WTC11 (cell line): ENCODE measurements around the gene LENG1.

Source experiments
- ATF3 ChIP-seq: sonication (generic); formaldehyde crosslinking; conservative IDR thresholded peaks from 2 replicates; pipeline ENCODE4 v1.8.1; 2022; ENCODE audit warnings: mild to moderate bottlenecking, missing genetic modification reagents
- CREM ChIP-seq: sonication (generic); formaldehyde crosslinking; IDR thresholded peaks from 2 replicates; pipeline ENCODE4 v1.8.1; 2022; ENCODE audit warnings: mild to moderate bottlenecking, missing genetic modification reagents, moderate library complexity
- GRHL2 ChIP-seq: fragments of 250-450 bp; sonication (Bioruptor Pico); IDR thresholded peaks from 2 replicates; pipeline ENCODE4 v1.8.0; 2022; ENCODE audit warnings: mild to moderate bottlenecking, moderate library complexity; ENCODE audit not compliant: insufficient replicate concordance, severe bottlenecking
- SMAD3 ChIP-seq: sonication (generic); formaldehyde crosslinking; IDR thresholded peaks from 2 replicates; pipeline ENCODE4 v1.8.0; 2022; ENCODE audit warnings: missing genetic modification reagents, mild to moderate bottlenecking, borderline replicate concordance
- TP53 ChIP-seq: sonication (generic); formaldehyde crosslinking; IDR thresholded peaks from 2 replicates; pipeline ENCODE4 v1.8.1; 2023; ENCODE audit warnings: mild to moderate bottlenecking, missing genetic modification reagents
- TF ChIP-seq, protein P1 (sequence below): fragments of 200-600 bp; IDR thresholded peaks from 2 replicates; pipeline ENCODE4 v1.8.0; 2022; ENCODE audit warnings: antibody characterized with exemption
- TF ChIP-seq, protein P2 (sequence below): sonication (generic); formaldehyde crosslinking; IDR thresholded peaks from 2 replicates; pipeline ENCODE4 v1.8.1; 2022; ENCODE audit warnings: low read depth, missing genetic modification reagents, borderline replicate concordance
- TF ChIP-seq, protein P3 (sequence below): sonication (generic); formaldehyde crosslinking; IDR thresholded peaks from 2 replicates; pipeline ENCODE4 v1.8.1; 2022; ENCODE audit warnings: mild to moderate bottlenecking, moderate library complexity, missing genetic modification reagents

DNA sequence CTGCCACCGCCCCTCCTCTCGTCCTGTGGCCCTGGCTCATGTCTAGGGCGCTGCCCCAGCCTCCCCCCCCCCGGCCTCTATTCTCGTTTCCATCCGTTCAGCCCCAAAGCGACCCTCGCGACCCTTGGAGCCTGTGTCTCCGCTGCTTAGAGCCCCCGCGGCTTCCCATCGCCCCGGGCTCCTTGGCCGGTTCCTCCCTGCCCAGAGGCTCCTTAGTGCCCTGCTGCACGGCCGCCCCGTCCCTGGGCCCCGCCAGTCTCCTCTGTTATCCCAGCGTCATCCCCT, 31.1 kb downstream of the LENG1 start:
- TF ChIP-seq, protein P1, sequence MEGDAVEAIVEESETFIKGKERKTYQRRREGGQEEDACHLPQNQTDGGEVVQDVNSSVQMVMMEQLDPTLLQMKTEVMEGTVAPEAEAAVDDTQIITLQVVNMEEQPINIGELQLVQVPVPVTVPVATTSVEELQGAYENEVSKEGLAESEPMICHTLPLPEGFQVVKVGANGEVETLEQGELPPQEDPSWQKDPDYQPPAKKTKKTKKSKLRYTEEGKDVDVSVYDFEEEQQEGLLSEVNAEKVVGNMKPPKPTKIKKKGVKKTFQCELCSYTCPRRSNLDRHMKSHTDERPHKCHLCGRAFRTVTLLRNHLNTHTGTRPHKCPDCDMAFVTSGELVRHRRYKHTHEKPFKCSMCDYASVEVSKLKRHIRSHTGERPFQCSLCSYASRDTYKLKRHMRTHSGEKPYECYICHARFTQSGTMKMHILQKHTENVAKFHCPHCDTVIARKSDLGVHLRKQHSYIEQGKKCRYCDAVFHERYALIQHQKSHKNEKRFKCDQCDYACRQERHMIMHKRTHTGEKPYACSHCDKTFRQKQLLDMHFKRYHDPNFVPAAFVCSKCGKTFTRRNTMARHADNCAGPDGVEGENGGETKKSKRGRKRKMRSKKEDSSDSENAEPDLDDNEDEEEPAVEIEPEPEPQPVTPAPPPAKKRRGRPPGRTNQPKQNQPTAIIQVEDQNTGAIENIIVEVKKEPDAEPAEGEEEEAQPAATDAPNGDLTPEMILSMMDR, result no peak
- TF ChIP-seq CREM (CRISPR knock-in tag), result no peak
- TF ChIP-seq, protein P2, sequence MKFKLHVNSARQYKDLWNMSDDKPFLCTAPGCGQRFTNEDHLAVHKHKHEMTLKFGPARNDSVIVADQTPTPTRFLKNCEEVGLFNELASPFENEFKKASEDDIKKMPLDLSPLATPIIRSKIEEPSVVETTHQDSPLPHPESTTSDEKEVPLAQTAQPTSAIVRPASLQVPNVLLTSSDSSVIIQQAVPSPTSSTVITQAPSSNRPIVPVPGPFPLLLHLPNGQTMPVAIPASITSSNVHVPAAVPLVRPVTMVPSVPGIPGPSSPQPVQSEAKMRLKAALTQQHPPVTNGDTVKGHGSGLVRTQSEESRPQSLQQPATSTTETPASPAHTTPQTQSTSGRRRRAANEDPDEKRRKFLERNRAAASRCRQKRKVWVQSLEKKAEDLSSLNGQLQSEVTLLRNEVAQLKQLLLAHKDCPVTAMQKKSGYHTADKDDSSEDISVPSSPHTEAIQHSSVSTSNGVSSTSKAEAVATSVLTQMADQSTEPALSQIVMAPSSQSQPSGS (CRISPR knock-in tag), result no peak
- no peak for TF ChIP-seq TP53
- TF ChIP-seq ATF3 (CRISPR knock-in tag), result no peak
- no peak for TF ChIP-seq SMAD3
- TF ChIP-seq, protein P3, sequence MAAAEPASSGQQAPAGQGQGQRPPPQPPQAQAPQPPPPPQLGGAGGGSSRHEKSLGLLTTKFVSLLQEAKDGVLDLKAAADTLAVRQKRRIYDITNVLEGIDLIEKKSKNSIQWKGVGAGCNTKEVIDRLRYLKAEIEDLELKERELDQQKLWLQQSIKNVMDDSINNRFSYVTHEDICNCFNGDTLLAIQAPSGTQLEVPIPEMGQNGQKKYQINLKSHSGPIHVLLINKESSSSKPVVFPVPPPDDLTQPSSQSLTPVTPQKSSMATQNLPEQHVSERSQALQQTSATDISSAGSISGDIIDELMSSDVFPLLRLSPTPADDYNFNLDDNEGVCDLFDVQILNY (CRISPR knock-in tag), result no peak
- TF ChIP-seq GRHL2, result no peak
